ENCODE data around the gene MREG. TPM values are rescaled to one million over a fixed set of nuclear protein-coding genes. Genes with fewer than 3 reads are reported as not detected.

MREG gene
- polyA plus RNA-seq, 3 donors: 0.14 to 0.47 TPM; not detected in 1

GRCh38 chr2:216047397-216047796 lies 34.0 kb upstream of the MREG start:
- Histone ChIP-seq H3K4me3 (replicated peaks in 1 of 3; ENCODE audit: low read depth in 2 of 3, low read length in 3 of 3) (no peak overlapping the region), H3K79me2 (ENCODE audit: insufficient read depth, low read length) (no peaks in the 10 kb centered on the region), H3K9ac (ENCODE audit: insufficient read depth, low read length, poor library complexity, severe bottlenecking) (no peak overlapping the region), H3K4me1 (ENCODE audit: control insufficient read depth in 1 of 2, insufficient read depth in 2 of 2, low read length in 2 of 2) (no peaks in the 10 kb centered on the region), H3K27ac (ENCODE audit: low read depth in 1 of 2, low read length in 2 of 2) (no peak overlapping the region), H3K36me3 (replicated peaks in 1 of 2; ENCODE audit: control insufficient read depth in 1 of 2, insufficient read depth in 2 of 2, low read length in 2 of 2) (peaks cover 23 to 55% of the 10 kb centered on the region in 2 donors), H3K9me3 (replicated peaks in 1 of 2; ENCODE audit: control insufficient read depth in 1 of 2, insufficient read depth in 1 of 2, low read length in 2 of 2) (no peaks in the 10 kb centered on the region), H3K27me3 (ENCODE audit: control insufficient read depth in 2 of 2, insufficient read depth in 2 of 2, low read length in 2 of 2) (no peaks in the 10 kb centered on the region), H3K4me2 (replicated peaks; ENCODE audit: extremely low read depth, low read length, poor library complexity, severe bottlenecking) (no peak overlapping the region), H2AFZ (ENCODE audit: insufficient read depth, low read depth, low read length, poor library complexity, severe bottlenecking) (no peak overlapping the region), H4K20me1 (ENCODE audit: insufficient read depth, low read length) (no peaks in the 10 kb centered on the region)
- Mint-ChIP-seq H3K27ac (no peak overlapping the region), H3K27me3 (ENCODE audit: low read depth in 3 of 3) (peaks cover 0 to 2% (median 0%) of the 10 kb centered on the region in 3 donors), H3K36me3 (peaks cover 44 to 51% of the 10 kb centered on the region in 2 donors), H3K4me1 (no peaks in the 10 kb centered on the region), H3K9me3 (no peaks in the 10 kb centered on the region), H3K4me3 (no peak overlapping the region)
- WGBS (ENCODE audit: insufficient coverage): no CpG with 5 or more reads among the region's 2 CpGs
- TF ChIP-seq, protein P1, sequence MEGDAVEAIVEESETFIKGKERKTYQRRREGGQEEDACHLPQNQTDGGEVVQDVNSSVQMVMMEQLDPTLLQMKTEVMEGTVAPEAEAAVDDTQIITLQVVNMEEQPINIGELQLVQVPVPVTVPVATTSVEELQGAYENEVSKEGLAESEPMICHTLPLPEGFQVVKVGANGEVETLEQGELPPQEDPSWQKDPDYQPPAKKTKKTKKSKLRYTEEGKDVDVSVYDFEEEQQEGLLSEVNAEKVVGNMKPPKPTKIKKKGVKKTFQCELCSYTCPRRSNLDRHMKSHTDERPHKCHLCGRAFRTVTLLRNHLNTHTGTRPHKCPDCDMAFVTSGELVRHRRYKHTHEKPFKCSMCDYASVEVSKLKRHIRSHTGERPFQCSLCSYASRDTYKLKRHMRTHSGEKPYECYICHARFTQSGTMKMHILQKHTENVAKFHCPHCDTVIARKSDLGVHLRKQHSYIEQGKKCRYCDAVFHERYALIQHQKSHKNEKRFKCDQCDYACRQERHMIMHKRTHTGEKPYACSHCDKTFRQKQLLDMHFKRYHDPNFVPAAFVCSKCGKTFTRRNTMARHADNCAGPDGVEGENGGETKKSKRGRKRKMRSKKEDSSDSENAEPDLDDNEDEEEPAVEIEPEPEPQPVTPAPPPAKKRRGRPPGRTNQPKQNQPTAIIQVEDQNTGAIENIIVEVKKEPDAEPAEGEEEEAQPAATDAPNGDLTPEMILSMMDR (IDR thresholded peaks at IDR 0.05): no peak
- no peak for DNase-seq
- intact Hi-C loops (cut with micrococcal nuclease): no loop called here

GRCh38 chr2:216044883-216045486 lies 31.6 kb upstream of the MREG start:
- peak overlapping the region in 1 of 7 donors; percentile 50 for H3K27ac Mint-ChIP-seq
- Histone ChIP-seq H3K9me3 (replicated peaks in 1 of 2; ENCODE audit: control insufficient read depth in 1 of 2, insufficient read depth in 1 of 2, low read length in 2 of 2) (no peaks in the 10 kb centered on the region), H3K4me2 (replicated peaks; ENCODE audit: extremely low read depth, low read length, poor library complexity, severe bottlenecking) (no peak overlapping the region), H3K27me3 (ENCODE audit: control insufficient read depth in 2 of 2, insufficient read depth in 2 of 2, low read length in 2 of 2) (no peaks in the 10 kb centered on the region), H3K4me3 (replicated peaks in 1 of 3; ENCODE audit: low read depth in 2 of 3, low read length in 3 of 3) (no peak overlapping the region), H3K36me3 (replicated peaks in 1 of 2; ENCODE audit: control insufficient read depth in 1 of 2, insufficient read depth in 2 of 2, low read length in 2 of 2) (peaks cover 19 to 72% of the 10 kb centered on the region in 2 donors), H3K79me2 (ENCODE audit: insufficient read depth, low read length) (no peaks in the 10 kb centered on the region), H3K27ac (ENCODE audit: low read depth in 1 of 2, low read length in 2 of 2) (no peak overlapping the region), H3K9ac (ENCODE audit: insufficient read depth, low read length, poor library complexity, severe bottlenecking) (no peak overlapping the region), H3K4me1 (ENCODE audit: control insufficient read depth in 1 of 2, insufficient read depth in 2 of 2, low read length in 2 of 2) (no peaks in the 10 kb centered on the region), H2AFZ (ENCODE audit: insufficient read depth, low read depth, low read length, poor library complexity, severe bottlenecking) (no peak overlapping the region), H4K20me1 (ENCODE audit: insufficient read depth, low read length) (no peaks in the 10 kb centered on the region)
- no peak for DNase-seq
- no peaks in the 10 kb centered on the region for H3K4me1 Mint-ChIP-seq
- H3K36me3 Mint-ChIP-seq: peaks cover 48 to 52% of the 10 kb centered on the region in 2 donors
- TF ChIP-seq, protein P1 (IDR thresholded peaks at IDR 0.05): no peak
- no peaks in the 10 kb centered on the region for H3K9me3 Mint-ChIP-seq
- peaks cover 0 to 2% (median 0%) of the 10 kb centered on the region in 3 donors for H3K27me3 Mint-ChIP-seq (ENCODE audit: low read depth in 3 of 3)
- H3K4me3 Mint-ChIP-seq: no peak overlapping the region
- intact Hi-C loops (cut with micrococcal nuclease): no loop called here
- 100% methylated on average over 2 of the region's 5 CpGs for WGBS (ENCODE audit: insufficient coverage)
